GM21381 (cell line): ENCODE data around the gene KRTAP5-5.
"Not testable (repeated sequence)": the region's sequence is repeated elsewhere in the genome, so short reads cannot be mapped to it uniquely, and the experiment has no call there.

Source experiments
- ATAC-seq: cut with Tn5 transposase; IDR thresholded peaks from one replicate; pipeline ENCODE4 v1.9.1; 2021; ENCODE audit warnings: mild to moderate bottlenecking, moderate library complexity; ENCODE audit not compliant: unreplicated experiment

Gene KRTAP5-5

GRCh38 chr11:1641096-1641495, 11.5 kb downstream of the KRTAP5-5 start:
- ATAC-seq = no peak

GRCh38 chr11:1642288-1643145, 12.9 kb downstream of the KRTAP5-5 start:
- no peak for ATAC-seq

GRCh38 chr11:1643146-1643690, 13.6 kb downstream of the KRTAP5-5 start:
- no peak for ATAC-seq

GRCh38 chr11:1644601-1645356, 15.2 kb downstream of the KRTAP5-5 start:
- ATAC-seq = no peak

- no peak for ATAC-seq
Measured at GRCh38 chr11:1645357-1645821, 15.8 kb downstream of the KRTAP5-5 start.

DNA sequence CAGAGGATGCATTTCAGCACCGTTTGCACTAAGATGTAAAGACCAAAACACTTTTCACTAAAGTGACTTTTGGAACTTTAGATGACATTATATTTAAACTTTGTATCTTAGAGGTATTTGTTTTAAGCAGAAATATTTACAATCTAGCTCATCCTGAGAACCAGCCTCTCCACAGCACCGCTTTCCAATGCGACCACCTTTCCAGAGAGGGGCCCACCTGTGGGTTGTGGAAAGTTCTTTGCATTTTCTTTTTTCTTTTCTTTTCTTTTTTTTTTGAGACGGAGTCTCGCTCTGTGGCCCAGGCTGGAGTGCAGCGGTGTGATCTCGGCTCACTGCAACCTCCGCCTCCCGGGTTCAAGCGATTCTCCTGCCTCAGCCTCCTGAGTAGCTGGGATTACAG, 17.0 kb downstream of the KRTAP5-5 start:
- ATAC-seq = not testable (repeated sequence)

DNA sequence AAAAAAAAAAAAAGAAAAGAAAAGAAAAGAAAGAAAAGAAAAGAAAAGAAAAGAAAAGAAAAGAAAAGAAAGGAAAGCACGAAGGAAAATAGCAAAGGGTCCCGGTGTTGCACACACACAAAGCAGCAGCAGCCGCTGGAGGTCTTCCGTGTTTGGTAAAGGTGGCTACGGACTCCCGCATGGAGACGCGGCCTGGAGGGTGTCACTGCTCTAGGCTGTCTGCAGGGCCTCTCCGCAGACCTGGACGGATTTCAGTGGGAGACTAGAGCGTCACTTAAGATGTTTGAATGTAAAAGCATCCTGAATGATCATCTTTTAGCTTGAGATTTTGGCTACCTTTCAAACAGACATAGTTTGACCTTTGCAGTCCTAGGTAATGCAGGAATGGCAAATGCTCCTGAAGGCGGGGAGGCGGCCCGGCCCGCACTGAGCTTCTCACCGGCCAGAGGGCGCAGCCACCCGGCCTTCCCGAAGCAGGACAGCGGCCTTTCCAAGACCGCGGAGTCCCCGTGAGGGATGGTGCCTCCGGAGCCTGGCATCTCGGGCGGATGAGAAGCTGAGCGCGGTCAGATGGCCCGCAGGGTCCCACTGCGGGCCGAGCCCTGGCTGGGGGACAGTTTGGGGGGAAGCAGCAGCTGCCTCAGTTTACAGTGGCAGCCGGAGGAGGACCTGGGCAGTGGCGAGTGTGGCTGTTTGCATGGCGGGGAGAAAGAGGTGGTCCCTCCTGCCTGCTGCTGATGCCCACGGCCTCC, 18.5 kb downstream of the KRTAP5-5 start:
- no peak for ATAC-seq

DNA sequence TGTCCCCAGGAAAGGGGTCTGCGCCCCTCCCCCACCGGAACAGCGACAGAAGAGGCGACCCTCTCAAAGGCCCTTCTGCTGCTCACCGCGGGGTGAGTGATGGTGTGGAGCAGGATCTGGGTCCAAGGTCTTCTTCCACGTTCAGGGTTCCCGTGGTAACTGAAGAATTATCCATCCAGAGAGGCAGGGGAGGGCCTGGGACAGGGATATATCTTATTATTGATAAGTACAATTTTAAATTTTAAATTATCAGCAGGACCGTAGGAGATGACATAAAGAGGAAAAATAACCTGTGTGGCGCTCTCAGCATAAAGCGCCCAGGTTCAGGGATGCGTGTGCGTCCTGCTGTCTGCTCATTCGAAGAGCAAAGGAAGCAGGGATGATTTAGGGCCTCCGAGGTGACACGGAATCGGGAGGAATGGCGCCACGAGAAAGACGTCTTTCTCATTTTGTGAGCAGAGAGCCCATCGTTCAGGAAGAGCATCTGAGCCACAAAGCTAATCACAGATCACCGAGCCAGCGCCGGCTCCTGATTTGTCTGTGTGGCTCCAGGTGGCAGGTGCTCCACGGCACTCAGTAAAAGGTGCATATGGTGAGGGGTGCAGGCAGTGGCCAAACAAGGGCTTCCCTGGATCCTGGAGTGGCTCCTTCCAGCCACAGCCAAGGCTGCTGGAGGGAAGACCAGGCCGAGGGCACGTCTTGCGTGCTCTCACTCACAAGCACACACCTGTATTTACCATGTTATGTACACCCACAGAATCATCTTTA, 19.3 kb downstream of the KRTAP5-5 start:
- no peak for ATAC-seq

- no peak for ATAC-seq
Measured at GRCh38 chr11:1650034-1650917, 20.7 kb downstream of the KRTAP5-5 start.

DNA sequence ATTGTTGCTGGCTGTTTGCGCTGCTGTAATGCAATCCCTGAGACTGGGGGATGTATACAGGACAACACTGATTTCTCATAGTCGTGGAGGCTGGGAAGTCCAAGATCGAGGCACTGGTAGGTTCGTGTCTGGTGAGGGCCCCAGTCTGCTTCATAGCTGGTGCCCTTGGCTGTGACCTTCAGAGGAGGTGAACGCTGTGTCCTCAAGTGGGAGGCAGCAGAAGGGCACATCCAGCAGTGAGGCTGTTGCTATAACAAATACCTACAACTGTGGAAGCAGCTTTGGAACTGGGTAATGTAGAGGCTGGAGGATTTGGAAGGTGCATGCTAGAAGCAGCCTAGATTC, 21.3 kb downstream of the KRTAP5-5 start:
- no peak for ATAC-seq

GRCh38 chr11:1651411-1651980, 21.9 kb downstream of the KRTAP5-5 start:
- no peak for ATAC-seq

DNA sequence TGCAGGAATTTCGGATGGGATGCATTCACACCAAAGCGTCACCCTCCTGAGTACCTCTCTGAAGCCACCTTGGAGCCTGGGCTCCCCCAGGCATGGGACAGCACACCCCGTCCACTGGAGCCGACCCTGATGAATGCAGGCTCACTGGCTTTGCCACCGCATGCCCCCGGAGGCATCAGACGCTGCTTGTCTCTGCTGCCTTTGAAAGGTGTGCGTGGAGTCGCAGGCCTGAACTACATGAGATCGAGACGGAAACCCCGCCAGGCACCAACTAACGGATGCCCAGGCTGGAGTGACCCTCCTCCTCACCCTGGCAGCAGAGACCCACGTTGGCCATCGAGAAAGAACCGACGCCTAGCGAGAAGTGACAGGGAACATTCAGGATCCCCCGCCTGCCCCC, 22.5 kb downstream of the KRTAP5-5 start:
- ATAC-seq = no peak

GRCh38 chr11:1652442-1652770, 22.8 kb downstream of the KRTAP5-5 start:
- no peak for ATAC-seq

- no peak for ATAC-seq
Measured at GRCh38 chr11:1652771-1653540, 23.4 kb downstream of the KRTAP5-5 start.

DNA sequence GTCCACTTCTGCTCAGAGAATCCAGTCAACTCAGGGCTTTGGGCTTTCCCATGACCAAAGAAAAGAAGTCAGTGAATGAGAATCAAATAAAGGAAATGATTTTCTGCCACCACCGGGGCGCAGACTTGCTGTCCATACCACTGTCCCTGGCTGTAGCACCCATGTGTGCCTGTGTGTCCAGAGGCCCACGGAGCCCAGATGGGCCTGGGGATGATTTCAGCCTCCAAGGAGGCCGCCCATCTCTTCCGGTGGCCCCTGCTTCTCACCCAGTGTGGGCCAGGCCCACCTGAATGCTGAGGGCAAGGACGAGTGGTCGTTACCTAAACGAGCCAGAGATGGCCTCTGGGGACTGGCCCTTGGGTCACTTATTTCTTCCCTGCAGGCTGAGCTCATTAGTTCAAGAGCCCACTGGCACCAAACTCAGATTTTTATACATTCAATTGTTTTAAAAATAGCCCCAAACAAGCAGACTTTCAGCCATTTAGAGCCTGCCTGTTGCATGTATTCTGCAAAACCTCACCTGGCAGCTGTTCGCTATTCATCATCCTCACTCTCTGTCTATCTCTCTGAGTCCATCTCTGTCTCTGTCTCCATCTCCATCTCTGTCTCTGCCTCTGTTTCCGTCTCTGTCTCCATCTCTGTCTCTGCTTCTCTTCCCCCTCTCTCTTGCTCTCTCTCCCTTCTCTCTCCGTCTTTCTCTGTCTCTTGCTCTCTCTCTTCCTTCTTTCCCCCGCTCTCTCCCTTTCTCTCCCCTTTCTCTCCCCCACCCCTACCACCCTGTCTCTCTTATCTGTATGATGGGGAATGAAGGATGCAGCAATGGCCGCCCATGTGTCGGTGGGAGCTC, 24.2 kb downstream of the KRTAP5-5 start:
- no peak for ATAC-seq

- no peak for ATAC-seq
Measured at GRCh38 chr11:1654388-1655167, 25.0 kb downstream of the KRTAP5-5 start.
